H1 (cell line): Measurements from ENCODE around the gene RYR3. TPM values are rescaled to one million over a fixed set of nuclear protein-coding genes. Genes with fewer than 3 reads are reported as not detected.

Experiments used
- BRCA1 ChIP-seq: IDR thresholded peaks from 2 replicates; pipeline ENCODE4 v1.6.1; 2012; ENCODE audit warnings: low read depth, low read length, improper control_type of control experiment
- CTCF ChIP-seq, 3 experiments: IDR thresholded peaks; 1 replicate in 2 of 3; 2 replicates in 1 of 3; pipeline versions ENCODE4 v1.5.1 to v1.6.1; 2011; ENCODE audit warnings: low read length in 3 of 3, mild to moderate bottlenecking in 3 of 3, inconsistent platforms in 2 of 3, low read depth in 1 of 3, moderate library complexity in 1 of 3; ENCODE audit not compliant: insufficient read depth in 1 of 3; ENCODE audit errors: control extremely low read depth in 1 of 3
- polyA plus RNA-seq, 7 experiments: library from polyadenylated mRNA; depleted of rRNA in 3 of 7; stranded (reverse) in 5 of 7; unstranded in 2 of 7; fragments of >200 nt in 5 of 7; fragments of 200-250 nt in 2 of 7; gene quantifications; 1 replicate in 5 of 7; 2 replicates in 1 of 7; 4 replicates in 1 of 7; pipeline versions ENCODE4 v1.2.1 to v1.2.3, GENCODE V29; 2011 to 2013; ENCODE audit warnings: missing spikeins in 2 of 7, mixed read lengths in 2 of 7
- total RNA-seq: library from RNA; stranded (reverse); fragmentation: NEBNext Ultra II Directional; extraction: Animal tissue kit (Norgen Biotek cat#: 25700); gene quantifications from 2 replicates; pipeline ENCODE4 v1.2.1, GENCODE V29; 2021

RYR3 gene
- total and polyA plus RNA-seq, 2 of the 8 experiments (the other 6 are each of a cell fraction or from before 2014, with no cell fraction given): 0.33 to 3.4 TPM

- TF ChIP-seq CTCF (IDR thresholded peaks at IDR 0.05; ENCODE audit: control extremely low read depth in 1 of 3, insufficient read depth in 1 of 3, low read depth in 1 of 3, low read length in 3 of 3): no peak
- no peak for TF ChIP-seq BRCA1
Observed at GRCh38 chr15:33678602-33679001, 367.8 kb downstream of the RYR3 start (continued).
